Lower leg skin (tissue), 3 donors: Measurements from ENCODE around the gene COL24A1.

ENCODE experiments used
- CTCF ChIP-seq, 3 donors: fragments of 450-650 bp; IDR thresholded peaks; one replicate each; pipeline ENCODE4 v1.5.1; 2016; ENCODE audit warnings: antibody characterized with exemption in 3 of 3, mild to moderate bottlenecking in 3 of 3, moderate library complexity in 2 of 3
- POLR2A ChIP-seq, 2 donors: fragments of 450-650 bp; IDR thresholded peaks; one replicate each; pipeline ENCODE4 v1.6.1; 2016 to 2017; ENCODE audit warnings: antibody characterized with exemption in 2 of 2, mild to moderate bottlenecking in 1 of 2, moderate library complexity in 1 of 2

DNA sequence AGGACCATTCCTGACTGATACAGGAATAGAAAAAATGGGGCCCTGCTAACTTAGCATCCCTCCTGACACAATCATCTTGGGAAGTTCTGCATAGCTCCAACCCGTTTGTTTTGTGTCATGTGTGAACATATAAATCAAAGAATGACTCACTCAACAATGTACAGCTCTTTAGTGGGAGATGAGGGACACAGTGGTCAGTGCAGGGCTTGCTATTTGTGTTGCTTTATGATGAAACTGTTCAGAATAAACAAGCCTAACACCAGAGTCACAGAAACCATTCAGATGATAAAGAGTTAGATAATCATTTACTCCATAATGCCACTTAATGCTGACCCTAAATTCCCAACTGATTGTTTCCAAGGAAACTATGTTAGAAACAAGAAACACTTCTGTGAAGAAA is 294.1 kb downstream of the COL24A1 start:
- TF ChIP-seq CTCF (IDR thresholded peaks at IDR 0.05): no peak
- TF ChIP-seq POLR2A (IDR thresholded peaks at IDR 0.05): no peak
